HEK293 (cell line): ENCODE data around the gene GOLGA6L9.
"Not testable (repeated sequence)": the region's sequence is repeated elsewhere in the genome, so short reads cannot be mapped to it uniquely, and the experiment has no call there.

Experiments used
- CTCF ChIP-seq: fragments of 450-650 bp; formaldehyde crosslinking; IDR thresholded peaks from 2 replicates; pipeline ENCODE4 v1.5.1; 2016; ENCODE audit warnings: missing biosample characterization, missing genetic modification characterization
- ELK4 ChIP-seq: IDR thresholded peaks from 2 replicates; pipeline ENCODE4 v1.6.1; 2011; ENCODE audit warnings: mild to moderate bottlenecking, low read depth, low read length, borderline replicate concordance
- SP2 ChIP-seq: fragments of 450-650 bp; formaldehyde crosslinking; IDR thresholded peaks from 2 replicates; pipeline ENCODE4 v1.5.1; 2016; ENCODE audit warnings: missing biosample characterization, missing genetic modification characterization
- ZNF274 ChIP-seq, 2 experiments: fragments of 200-500 bp in 1 of 2; fragments of 450-650 bp in 1 of 2; sonication (Bioruptor generic) in 1 of 2; formaldehyde crosslinking in 1 of 2; IDR thresholded peaks; 2 replicates each; pipeline versions ENCODE4 v1.5.1 to v1.6.1; 2014 to 2016; ENCODE audit warnings: borderline replicate concordance in 1 of 2, inconsistent platforms in 1 of 2, low read length in 1 of 2, missing biosample characterization in 1 of 2, missing genetic modification characterization in 1 of 2
- TF ChIP-seq, protein P1 (sequence below): fragments of 450-650 bp; formaldehyde crosslinking; IDR thresholded peaks from 2 replicates; pipeline ENCODE4 v1.5.1; 2017; ENCODE audit warnings: missing biosample characterization, mild to moderate bottlenecking, missing genetic modification characterization, moderate library complexity

- TF ChIP-seq SP2 (tag by site-specific recombination); ELK4; CTCF (tag by site-specific recombination); ZNF274 (IDR thresholded peaks at IDR 0.05; ENCODE audit: low read length); ZNF274 (tag by site-specific recombination; IDR thresholded peaks at IDR 0.05; ENCODE audit: borderline replicate concordance): not testable (repeated sequence)
- TF ChIP-seq, protein P1, sequence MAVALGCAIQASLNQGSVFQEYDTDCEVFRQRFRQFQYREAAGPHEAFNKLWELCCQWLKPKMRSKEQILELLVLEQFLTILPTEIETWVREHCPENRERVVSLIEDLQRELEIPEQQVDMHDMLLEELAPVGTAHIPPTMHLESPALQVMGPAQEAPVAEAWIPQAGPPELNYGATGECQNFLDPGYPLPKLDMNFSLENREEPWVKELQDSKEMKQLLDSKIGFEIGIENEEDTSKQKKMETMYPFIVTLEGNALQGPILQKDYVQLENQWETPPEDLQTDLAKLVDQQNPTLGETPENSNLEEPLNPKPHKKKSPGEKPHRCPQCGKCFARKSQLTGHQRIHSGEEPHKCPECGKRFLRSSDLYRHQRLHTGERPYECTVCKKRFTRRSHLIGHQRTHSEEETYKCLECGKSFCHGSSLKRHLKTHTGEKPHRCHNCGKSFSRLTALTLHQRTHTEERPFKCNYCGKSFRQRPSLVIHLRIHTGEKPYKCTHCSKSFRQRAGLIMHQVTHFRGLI (tag by site-specific recombination) = not testable (repeated sequence)
These were observed 47.2 kb downstream of the GOLGA6L9 start for GRCh38 chr15:82476697-82477342.
